T-helper 2 cell (primary cell): ENCODE data around the gene FMO5.
"Not testable (repeated sequence)": the region's sequence is repeated elsewhere in the genome, so short reads cannot be mapped to it uniquely, and the experiment has no call there.

ENCODE experiments used
- DNase-seq, 5 experiments: peaks; one replicate each; pipeline versions ENCODE4 v3.0.0 to v3.0.0-alpha.2; 2012 to 2022
- total RNA-seq, 2 donors: gene quantifications; one replicate each; lab custom pipeline; 2026; lab: John Stamatoyannopoulos, UW

The FMO5 gene
- total RNA-seq: 0.94 to 3.1 reads per million in 2 donors

GRCh38 chr1:147225193-147225730, at the start of gene FMO5:
Gene FMO5 (minus strand): TSS chr1:147225339. CDS start chr1:147225029, 310 bp downstream.
- peak; percentile 14 to 80 (median 27) for DNase-seq

GRCh38 chr1:147273409-147274336, 48.5 kb upstream of the FMO5 start:
- DNase-seq: peak in 2 of 5 experiments; percentile 9 to 72

GRCh38 chr1:147272042-147272441, 46.9 kb upstream of the FMO5 start:
- no peak for DNase-seq

GRCh38 chr1:147270721-147271120, 45.6 kb upstream of the FMO5 start:
- DNase-seq: no peak

- DNase-seq: no peak
Observed at GRCh38 chr1:147267711-147268110, 42.6 kb upstream of the FMO5 start.

GRCh38 chr1:147266381-147266780, 41.2 kb upstream of the FMO5 start:
- no peak for DNase-seq

GRCh38 chr1:147264158-147264768, 39.1 kb upstream of the FMO5 start:
- no peak for DNase-seq

GRCh38 chr1:147260956-147261355, 35.8 kb upstream of the FMO5 start:
- no peak for DNase-seq

GRCh38 chr1:147252540-147252939, 27.4 kb upstream of the FMO5 start:
- DNase-seq: no peak

- DNase-seq: no peak
Observed at GRCh38 chr1:147247656-147248238, 22.6 kb upstream of the FMO5 start.

GRCh38 chr1:147246910-147247655, 21.9 kb upstream of the FMO5 start:
- DNase-seq: no peak

GRCh38 chr1:147246044-147246690, 21.0 kb upstream of the FMO5 start:
- no peak for DNase-seq

- DNase-seq: peak in 1 of 5 experiments; percentile 69
Observed at GRCh38 chr1:147245586-147246021, 20.5 kb upstream of the FMO5 start.

GRCh38 chr1:147245129-147245528, 20.0 kb upstream of the FMO5 start:
- no peak for DNase-seq

- DNase-seq: no peak
Observed at GRCh38 chr1:147243841-147244240, 18.7 kb upstream of the FMO5 start.

- DNase-seq: peak in 1 of 5 experiments; percentile 12
Observed at GRCh38 chr1:147243228-147243685, 18.1 kb upstream of the FMO5 start.

- DNase-seq: peak; percentile 79 to 96 (median 87)
Observed at GRCh38 chr1:147242449-147243227, 17.5 kb upstream of the FMO5 start, which contains the start of gene CHD1L. Gene CHD1L (plus strand): TSS chr1:147242684. CDS start chr1:147242704, 20 bp downstream.

GRCh38 chr1:147241934-147242448, 16.9 kb upstream of the FMO5 start:
- no peak for DNase-seq

GRCh38 chr1:147240131-147240721, 15.1 kb upstream of the FMO5 start:
- not testable (repeated sequence) for DNase-seq
